GM19452 (cell line): ENCODE results near the gene WBP2.
A peak's percentile ranks its signal among the peaks of the same experiment; 100 is the strongest.

Experiments
- ATAC-seq: cut with Tn5 transposase; IDR thresholded peaks from one replicate; pipeline ENCODE4 v1.9.1; 2021; ENCODE audit not compliant: unreplicated experiment

WBP2 gene

GRCh38 chr17:75855310-75856061 is at the start of gene WBP2:
WBP2 (minus strand) TSS chr17:75855335; CDS start chr17:75855297, 38 bp downstream.
- peak; percentile 80 for ATAC-seq

- no peak for ATAC-seq
Measured at GRCh38 chr17:75902406-75902805, 47.3 kb upstream of the WBP2 start.

- no peak for ATAC-seq
Measured at GRCh38 chr17:75901727-75902126, 46.6 kb upstream of the WBP2 start.

- ATAC-seq: no peak
Measured at GRCh38 chr17:75900691-75901533, 45.8 kb upstream of the WBP2 start.

- no peak for ATAC-seq
Measured at GRCh38 chr17:75899767-75900468, 44.8 kb upstream of the WBP2 start.

GRCh38 chr17:75899353-75899752 is 44.2 kb upstream of the WBP2 start:
- no peak for ATAC-seq

GRCh38 chr17:75898791-75899190 is 43.7 kb upstream of the WBP2 start:
- no peak for ATAC-seq

GRCh38 chr17:75898065-75898464 is 42.9 kb upstream of the WBP2 start:
- ATAC-seq: no peak

- ATAC-seq: no peak
Measured at GRCh38 chr17:75897160-75898019, 42.3 kb upstream of the WBP2 start.

- peak; percentile 57 for ATAC-seq
Measured at GRCh38 chr17:75896415-75897159, 41.5 kb upstream of the WBP2 start, which contains the start of gene TRIM65. TRIM65 (minus strand) TSS chr17:75896951; CDS start chr17:75896937, 14 bp downstream.

GRCh38 chr17:75895370-75896155 is 40.4 kb upstream of the WBP2 start:
- no peak for ATAC-seq

GRCh38 chr17:75894049-75894733 is 39.1 kb upstream of the WBP2 start:
- ATAC-seq: no peak

GRCh38 chr17:75893305-75894048 is 38.3 kb upstream of the WBP2 start:
- no peak for ATAC-seq

GRCh38 chr17:75892556-75893224 is 37.6 kb upstream of the WBP2 start:
- no peak for ATAC-seq

- no peak for ATAC-seq
Measured at GRCh38 chr17:75891605-75892555, 36.7 kb upstream of the WBP2 start.

GRCh38 chr17:75891022-75891604 is 36.0 kb upstream of the WBP2 start:
- ATAC-seq: no peak
